Activated CD4-positive, CD25-positive, alpha-beta regulatory T cell (primary cell): ENCODE measurements around the gene PDCD1LG2.
"Not testable (repeated sequence)": the region's sequence is repeated elsewhere in the genome, so short reads cannot be mapped to it uniquely, and the experiment has no call there.

Experiments used
- DNase-seq, 4 experiments: peaks; one replicate each; lab custom pipeline; 2025; lab: John Stamatoyannopoulos, UW

Gene PDCD1LG2

DNA sequence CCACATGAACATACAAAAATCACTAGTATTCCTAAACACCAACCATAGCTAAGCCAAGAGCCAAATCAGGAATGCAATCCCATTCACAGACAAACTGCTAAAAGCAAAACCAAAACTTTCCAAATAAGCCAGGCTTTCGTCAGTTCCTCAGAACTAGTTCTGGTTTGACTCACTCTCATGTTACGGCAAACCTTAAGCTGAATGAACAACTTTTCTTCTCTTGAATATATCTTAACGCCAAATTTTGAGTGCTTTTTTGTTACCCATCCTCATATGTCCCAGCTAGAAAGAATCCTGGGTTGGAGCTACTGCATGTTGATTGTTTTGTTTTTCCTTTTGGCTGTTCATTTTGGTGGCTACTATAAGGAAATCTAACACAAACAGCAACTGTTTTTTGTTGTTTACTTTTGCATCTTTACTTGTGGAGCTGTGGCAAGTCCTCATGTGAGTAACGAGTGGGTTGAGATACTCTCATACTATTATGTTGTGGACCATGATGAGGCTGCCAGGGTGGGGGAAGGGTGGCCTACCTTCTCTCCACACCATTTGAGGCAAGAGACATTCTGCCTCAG, at the start of gene PDCD1LG2:
TSS of gene PDCD1LG2 (plus strand) at position 172 of the 572 bp plus-strand sequence. CDS start 12,016 bp downstream, outside the sequence.
- no peak for DNase-seq

DNA sequence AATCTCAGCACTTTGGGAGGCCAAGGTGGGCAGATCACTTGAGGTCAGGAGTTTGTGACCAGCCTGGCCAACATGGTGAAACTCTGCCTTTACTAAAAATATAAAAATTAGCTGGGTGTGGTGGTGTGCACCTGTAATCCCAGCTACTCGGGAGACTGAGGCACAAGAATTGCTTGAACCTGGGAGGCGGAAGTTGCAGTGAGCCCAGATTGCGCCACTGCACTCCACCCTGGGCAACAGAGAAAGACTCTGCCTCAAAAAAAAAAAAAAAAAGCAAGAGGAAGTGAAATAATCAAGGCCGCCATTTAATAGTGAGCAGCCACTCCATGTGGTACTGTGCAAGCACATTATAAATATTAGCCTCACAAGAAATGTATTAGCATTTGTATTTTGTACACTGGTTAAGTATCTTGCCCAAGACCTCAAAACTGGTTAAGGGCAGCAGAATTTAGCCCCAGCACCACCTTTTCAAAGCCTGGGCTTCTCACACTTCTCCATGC, 45.5 kb upstream of the PDCD1LG2 start:
- not testable (repeated sequence) for DNase-seq

DNA sequence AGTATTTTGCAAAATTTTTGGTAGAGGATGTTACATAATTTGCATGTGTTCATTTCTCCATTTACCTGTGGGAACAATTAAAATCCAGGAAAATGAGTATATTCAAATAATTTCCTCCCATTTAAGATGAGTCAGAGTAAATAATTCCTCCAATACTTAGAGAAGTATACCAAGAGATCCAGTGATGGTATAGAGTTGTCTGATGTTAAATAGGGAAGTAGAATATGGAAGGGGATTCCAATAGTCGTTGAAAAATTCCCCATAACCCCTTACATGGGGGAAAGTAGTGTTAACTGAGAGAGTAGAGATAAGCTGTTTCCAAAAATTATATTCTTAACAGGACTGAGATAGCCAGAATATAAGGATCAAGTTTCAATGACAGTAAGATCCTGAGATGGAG, 44.3 kb upstream of the PDCD1LG2 start:
- DNase-seq, result no peak

DNA sequence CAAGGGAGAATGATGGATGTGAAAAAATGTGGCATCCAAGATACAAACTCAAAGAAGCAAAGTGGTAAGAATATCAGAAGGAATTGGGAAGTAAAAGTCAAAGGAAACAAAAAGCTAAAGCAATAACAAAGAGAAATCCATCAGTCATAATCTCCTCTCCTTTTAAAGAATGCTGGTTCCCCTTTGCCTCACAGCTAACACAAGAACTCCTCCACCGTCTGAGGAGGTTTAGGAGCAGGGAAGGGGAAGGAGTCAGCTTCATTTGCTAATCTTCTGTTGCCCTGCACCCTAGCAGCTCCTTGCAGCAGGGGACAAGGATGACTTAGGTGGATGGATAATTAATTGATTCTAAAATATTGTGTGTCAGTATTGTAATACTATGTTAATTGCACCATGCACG, 43.6 kb upstream of the PDCD1LG2 start:
- DNase-seq, result no peak

DNA sequence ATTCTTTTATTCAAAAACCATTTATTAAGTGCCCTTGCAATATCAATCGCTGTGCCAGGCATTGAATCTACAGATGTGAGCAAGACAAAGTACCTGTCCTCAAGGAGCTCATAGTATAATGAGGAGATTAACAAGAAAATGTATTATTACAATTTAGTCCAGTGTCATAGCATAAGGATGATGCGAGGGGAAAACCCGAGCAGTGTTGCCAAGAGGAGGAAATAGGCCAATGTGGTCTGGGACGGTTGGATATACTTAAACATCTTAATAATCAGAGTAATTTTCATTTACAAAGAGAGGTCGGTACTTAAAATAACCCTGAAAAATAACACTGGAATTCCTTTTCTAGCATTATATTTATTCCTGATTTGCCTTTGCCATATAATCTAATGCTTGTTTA, 41.5 kb upstream of the PDCD1LG2 start:
- no peak for DNase-seq

DNA sequence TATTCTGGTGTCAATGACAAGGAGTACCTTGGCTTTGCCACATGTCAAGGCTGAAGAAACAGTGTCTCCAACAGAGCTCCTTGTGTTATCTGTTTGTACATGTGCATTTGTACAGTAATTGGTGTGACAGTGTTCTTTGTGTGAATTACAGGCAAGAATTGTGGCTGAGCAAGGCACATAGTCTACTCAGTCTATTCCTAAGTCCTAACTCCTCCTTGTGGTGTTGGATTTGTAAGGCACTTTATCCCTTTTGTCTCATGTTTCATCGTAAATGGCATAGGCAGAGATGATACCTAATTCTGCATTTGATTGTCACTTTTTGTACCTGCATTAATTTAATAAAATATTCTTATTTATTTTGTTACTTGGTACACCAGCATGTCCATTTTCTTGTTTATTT, 40.2 kb upstream of the PDCD1LG2 start:
- DNase-seq, result no peak

DNA sequence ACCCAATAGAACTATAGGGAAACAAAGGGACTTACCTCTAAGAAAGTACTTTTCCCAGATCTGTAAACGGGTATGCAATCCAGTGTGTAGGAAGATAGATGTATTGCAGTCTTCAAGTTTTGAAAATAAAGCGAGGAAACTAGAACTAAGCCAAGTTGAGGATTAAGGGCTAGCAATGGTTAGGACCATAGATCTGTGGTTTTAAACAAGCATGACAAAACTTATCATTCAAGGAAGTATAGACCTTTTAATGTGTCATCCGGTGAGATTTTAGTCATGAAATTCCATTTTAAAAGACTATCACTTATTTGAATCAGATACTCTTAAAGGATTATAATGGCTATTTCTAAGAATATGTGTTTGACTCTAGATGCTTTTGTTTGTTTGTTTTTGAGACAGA, 39.5 kb upstream of the PDCD1LG2 start:
- no peak for DNase-seq

DNA sequence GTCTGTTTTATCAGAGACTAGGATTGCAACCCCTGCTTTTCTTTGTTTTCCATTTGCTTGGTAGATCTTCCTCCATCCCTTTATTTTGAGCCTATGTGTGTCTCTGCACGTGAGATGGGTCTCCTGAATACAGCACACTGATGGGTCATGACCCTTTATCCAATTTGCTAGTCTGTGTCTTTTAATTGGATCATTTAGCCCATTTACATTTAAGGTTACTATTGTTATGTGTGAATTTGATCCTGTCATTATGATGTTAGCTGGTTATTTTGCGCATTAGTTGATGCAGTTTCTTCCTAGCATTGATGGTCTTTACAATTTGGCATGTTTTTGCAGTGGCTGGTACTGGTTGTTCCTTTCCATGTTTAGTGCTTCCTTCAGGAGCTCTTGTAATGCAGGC, 34.7 kb upstream of the PDCD1LG2 start:
- not testable (repeated sequence) for DNase-seq

DNA sequence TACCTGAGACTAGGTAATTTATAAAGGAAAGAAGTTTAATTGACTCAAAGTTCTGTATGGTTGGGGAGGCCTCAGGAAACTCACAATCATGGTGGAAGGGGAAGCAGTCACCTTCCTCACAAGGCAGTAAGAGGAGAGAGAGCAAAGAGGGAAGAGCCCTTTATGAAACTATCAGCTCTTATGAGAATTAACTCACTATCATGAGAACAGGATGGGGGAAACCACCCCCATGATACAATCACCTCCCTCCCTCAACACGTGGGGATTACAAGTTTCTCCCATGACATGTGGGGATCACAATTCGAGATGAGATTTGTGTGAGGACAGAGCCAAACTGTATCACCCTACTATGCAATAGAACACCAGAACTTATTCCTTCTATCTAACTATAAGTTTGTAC, 32.1 kb upstream of the PDCD1LG2 start:
- DNase-seq, result no peak

DNA sequence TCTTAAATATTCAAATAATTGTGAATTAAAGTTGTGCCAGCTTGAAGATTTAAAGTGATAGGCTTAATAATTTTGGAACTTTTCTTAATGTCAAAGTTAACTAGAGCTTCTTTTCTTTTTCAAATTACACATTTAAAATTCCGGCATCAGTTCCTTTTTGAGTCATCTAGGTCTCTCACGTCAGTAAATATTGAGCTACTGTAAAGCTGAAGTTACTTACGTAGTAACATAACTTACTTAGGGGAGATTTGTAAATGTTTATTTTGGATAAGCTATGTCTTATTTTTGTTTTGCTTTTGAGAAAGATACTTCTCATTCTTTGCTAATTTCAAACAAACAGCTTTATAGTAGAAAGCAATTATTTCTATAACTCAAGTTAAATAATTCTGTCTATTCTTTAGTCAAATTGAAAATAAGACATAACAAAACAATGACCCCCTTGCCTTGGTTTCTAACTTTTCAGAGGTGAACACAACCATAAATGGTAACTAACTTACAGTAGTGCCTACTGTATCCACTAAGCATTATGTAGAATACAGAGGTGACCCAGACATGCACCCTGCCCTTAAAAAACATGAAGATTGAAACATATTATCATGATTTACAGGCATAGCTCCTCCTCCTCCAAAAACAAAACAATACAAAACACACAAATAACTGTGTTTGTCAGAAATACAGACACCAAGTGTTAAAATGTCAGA, 30.2 kb upstream of the PDCD1LG2 start:
- DNase-seq, result no peak

DNA sequence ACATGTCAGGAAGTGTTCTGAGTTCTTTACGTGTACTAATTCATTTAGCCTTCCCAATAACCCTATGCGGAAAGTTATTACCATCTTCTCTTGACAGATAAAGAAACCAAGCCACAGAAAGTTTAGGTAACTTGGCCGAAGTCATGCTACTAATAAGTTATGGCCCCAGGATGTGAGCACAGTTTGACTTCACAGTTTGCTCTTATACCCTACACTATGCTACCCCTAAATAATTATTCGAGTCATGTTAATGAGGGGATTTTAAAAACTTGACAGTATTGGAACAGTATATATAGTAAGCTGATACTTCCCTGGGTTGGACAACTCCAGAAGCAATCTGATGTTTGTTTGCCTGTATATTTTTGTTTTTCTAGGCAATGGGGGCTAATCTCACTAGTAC, 29.4 kb upstream of the PDCD1LG2 start:
- DNase-seq, result no peak

DNA sequence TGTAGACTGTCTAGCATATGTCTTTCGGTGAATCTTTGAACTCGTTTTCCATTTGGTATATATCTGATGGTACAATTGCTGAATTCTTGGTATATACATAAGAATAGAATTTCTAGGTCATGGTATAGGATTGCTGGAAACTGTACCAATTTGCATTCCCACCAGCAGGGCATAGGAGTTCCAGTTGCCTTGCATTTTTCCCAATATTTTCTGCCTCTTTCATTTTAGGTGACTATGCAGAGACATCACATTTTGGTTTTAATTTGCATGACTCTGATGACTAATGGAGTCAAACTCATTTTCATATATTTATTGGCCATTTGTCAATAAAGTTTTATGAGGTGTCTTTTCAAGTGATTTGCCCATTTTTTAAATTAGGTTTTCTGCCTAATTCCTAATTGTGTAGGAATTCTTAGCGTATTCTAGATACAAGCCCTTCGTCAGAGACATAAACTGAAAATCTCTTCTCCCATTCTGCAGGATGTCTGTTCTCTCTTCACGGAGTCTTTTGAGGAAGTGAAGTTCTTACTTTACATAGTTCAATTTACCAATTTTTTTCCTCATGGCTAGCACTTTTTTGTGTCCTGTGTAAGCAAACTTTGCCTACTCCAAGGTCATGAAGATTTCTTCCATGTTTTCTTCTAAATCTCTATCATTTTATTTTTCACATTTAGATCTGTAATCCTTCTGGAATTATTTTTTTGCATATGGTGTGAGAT, 28.9 kb upstream of the PDCD1LG2 start:
- no peak for DNase-seq

DNA sequence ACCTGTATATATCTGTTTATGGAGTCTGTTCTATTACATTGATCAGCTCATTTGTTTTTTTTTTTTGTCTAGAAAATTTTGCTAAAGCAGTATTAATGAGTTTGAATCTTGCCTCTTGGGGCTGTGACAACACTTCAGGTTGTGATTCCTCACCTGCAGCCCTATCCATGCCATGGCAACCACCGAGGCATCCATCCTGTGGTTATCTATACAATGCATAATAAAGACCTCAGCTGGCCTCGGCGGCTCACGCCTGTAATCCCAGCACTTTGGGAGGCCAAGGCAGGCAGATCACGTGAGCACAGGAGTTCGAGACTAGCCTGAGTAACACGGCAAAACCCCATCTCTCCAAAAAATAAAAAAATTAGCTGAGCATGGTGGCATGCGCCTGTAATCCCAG, 28.1 kb upstream of the PDCD1LG2 start:
- no peak for DNase-seq

DNA sequence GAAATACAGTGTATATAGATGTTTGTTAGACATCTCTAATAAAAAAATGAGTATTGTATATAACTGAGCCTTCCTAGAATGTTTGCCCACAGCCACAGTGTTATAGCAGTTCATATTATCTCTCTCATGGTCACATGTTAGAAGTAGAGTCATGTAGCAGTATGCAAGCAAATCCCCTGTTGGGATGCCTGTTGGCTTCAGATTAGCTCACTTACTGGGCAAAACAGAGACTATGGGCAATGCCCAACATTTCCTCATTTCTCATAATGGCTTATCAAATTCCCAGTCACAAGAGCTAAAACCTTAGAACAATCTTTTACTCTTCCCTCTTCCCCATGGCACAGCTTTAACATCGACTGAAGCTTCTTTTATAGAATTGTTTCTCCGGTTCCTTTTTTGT, 27.0 kb upstream of the PDCD1LG2 start:
- no peak for DNase-seq

DNA sequence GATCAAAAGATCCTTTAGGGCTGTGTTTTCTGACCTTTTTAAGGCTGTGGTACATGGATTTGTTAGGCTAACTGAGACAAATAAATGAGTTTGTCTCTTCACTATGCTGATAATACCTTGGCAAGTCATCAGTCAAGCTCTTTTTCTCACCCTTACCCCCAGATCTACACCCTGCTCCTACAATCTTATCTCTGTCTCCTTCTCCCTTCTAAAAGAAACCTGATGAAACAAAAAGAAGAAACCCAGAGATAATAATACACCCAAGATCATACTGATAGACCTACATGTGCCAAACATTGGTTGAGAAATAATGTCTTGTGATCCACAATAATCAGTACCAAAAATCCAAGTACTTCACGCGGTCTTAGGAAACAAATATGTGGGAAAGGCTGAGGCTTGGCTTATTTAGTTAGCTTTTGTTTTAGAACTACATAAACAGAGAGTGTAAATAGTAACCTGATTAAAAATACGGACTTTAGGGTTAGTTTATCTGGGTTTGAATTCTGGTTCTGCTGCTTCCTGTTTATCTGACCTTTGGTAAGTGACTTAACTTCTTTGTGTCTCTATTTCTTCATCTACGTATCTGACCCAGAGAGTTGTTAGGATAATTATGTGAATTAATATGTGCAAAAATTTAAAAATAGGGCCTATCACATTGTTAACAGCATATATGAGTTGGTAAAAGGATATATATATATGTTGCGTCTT, 24.8 kb upstream of the PDCD1LG2 start:
- no peak for DNase-seq

DNA sequence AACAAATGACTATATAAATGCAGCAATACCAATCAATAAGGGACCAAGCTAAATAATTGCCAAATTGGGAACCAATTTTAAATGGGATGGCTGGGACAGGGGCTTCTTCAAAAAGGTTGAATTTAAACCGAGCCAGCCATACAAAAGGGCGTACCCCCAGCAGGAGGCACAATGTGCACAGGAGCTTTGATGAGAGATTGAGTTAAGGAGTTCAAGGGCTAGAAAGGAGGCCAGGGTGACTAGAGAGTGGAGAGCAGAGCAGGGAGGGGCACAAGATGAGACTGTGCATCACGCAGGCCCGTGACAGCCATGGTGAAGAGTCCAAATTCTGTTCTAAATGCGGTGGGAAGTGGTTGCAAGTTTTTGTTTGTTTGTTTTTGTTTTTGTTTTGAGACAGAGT, 23.3 kb upstream of the PDCD1LG2 start:
- no peak for DNase-seq

DNA sequence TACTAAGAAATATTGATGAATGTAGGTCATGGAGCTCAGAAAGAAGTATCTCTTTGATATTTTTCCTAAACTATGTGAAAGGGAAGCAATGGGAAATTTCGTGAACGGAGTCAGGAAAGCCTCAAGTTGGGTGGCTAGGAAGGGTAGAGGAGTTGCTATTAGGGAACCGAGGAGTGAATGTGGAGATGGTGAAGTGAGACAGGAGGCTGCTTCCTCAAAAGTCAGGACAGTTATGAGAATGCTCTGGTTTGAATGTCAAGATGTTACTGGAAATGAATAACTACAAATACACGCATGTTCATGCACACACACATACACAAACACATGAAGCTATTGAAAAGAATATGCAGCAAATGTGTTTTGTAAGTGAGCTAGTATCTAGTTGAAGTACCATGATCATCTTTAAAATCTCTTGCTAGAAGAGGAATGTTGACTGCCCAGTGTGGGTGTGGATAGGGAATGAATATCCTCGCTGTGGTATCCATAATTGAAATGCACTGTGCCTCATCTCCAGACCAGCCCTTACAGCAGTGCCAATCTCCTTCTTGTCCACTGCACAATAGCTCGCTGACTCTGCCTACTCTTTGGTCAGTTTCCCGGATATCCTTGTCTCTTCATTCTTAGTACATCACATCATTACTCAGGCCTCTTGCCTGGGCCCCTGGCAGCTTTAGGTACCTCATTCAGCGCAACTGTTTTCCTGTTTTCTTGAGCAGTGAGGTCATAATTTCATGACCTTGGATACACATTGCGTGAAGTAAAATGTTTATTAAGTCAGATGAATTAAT, 21.9 kb upstream of the PDCD1LG2 start:
- DNase-seq, result no peak

DNA sequence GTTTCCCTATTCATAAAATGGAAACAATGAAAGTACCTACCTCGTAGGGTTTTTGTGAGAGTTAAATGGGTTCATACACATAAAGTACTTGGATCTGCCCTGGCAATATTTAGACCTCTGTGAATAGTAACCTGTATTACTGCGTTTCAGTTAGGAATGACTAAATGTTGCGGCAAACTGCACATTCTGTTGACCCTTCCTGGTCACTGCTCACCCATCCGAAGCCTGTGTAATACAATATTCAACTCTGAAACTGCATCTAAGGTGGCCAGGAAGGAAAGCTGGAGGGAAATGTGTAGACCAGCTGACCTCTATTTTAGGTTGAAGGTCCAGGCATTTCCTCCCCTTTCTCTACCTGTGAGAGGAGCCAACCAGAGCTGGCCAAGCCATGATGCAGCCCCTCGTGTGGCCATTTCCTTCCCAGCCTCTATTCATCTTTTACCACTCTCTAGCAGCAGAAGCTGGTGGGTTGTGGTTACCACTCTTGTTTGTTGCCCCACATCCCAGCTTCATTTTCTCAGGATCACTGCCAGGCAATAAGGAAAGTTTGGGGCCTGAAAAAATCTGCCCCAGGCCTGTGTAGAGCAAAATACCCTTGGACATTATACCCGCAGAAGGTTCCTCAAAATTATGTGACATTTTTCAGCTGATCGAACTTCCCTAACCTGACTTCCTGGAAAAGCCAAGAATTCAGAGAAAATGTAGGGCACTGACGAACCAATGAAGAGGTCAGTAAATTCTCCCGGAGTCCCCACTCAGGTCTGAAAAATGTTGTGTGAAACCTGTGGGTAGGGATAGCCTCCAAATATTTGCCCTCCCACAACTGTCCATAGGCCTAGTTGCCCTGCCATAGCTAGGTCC, 20.5 kb upstream of the PDCD1LG2 start:
- DNase-seq, result no peak

DNA sequence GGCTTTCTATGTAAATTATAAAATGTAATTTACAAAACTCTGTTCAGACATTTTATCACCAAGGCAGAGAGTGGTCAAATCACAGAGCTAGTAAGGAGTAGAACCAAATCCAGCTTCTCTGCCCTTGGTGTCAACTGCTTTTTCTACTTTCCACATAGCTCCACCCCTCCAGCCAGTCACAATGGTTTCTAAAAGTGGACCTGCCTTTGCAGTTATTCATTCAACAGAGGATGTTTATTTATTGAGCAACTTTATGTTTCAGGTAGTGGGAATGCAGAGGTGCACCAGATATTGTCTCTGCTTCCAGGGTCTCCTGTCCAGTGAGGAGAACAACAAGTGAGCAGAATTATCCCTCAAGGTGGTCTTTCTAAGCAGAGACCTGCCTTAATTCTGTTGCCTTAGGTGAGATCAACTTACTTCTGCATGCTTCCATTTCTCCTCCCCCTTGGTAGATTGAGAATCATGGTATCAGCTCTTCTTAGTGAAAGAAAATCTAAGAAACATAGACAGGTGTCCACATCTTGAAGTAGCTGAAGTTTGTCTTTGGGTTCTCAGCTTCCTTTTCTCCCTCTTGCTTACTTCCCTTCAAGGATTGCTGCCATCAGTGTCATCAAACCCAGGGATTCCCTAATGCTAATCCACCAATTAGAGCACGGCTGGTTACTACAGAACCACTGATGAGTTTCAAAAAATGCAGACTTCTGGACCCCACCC, 17.2 kb upstream of the PDCD1LG2 start:
- DNase-seq, result no peak
